Panc1 (cell line): ENCODE measurements around the gene UBAC2.

Source experiments
- CTCF ChIP-seq: fragments of 450-650 bp; IDR thresholded peaks from 2 replicates; pipeline ENCODE4 v1.5.1; 2017; ENCODE audit warnings: mild to moderate bottlenecking
- POLR2AphosphoS5 ChIP-seq: IDR thresholded peaks from 2 replicates; pipeline ENCODE4 v1.6.1; 2012; ENCODE audit warnings: mild to moderate bottlenecking, low read depth, low read length, moderate library complexity
- TF ChIP-seq, protein P1 (sequence below), 2 experiments: IDR thresholded peaks; 2 replicates each; pipeline ENCODE4 v1.6.1; 2011 to 2012; ENCODE audit warnings: low read depth in 2 of 2, control low read depth in 1 of 2, low read length in 1 of 2, mild to moderate bottlenecking in 1 of 2, moderate library complexity in 1 of 2; ENCODE audit not compliant: insufficient read depth in 1 of 2

GRCh38 chr13:99288089-99288488 lies 87.4 kb downstream of the UBAC2 start:
- TF ChIP-seq CTCF (no peak), POLR2AphosphoS5 (no peak)
- TF ChIP-seq, protein P1, sequence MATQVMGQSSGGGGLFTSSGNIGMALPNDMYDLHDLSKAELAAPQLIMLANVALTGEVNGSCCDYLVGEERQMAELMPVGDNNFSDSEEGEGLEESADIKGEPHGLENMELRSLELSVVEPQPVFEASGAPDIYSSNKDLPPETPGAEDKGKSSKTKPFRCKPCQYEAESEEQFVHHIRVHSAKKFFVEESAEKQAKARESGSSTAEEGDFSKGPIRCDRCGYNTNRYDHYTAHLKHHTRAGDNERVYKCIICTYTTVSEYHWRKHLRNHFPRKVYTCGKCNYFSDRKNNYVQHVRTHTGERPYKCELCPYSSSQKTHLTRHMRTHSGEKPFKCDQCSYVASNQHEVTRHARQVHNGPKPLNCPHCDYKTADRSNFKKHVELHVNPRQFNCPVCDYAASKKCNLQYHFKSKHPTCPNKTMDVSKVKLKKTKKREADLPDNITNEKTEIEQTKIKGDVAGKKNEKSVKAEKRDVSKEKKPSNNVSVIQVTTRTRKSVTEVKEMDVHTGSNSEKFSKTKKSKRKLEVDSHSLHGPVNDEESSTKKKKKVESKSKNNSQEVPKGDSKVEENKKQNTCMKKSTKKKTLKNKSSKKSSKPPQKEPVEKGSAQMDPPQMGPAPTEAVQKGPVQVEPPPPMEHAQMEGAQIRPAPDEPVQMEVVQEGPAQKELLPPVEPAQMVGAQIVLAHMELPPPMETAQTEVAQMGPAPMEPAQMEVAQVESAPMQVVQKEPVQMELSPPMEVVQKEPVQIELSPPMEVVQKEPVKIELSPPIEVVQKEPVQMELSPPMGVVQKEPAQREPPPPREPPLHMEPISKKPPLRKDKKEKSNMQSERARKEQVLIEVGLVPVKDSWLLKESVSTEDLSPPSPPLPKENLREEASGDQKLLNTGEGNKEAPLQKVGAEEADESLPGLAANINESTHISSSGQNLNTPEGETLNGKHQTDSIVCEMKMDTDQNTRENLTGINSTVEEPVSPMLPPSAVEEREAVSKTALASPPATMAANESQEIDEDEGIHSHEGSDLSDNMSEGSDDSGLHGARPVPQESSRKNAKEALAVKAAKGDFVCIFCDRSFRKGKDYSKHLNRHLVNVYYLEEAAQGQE (IDR thresholded peaks at IDR 0.05; ENCODE audit: insufficient read depth in 1 of 2, low read depth in 2 of 2, low read length in 1 of 2): no peak
